ENCODE measurements around the gene HOOK2. TPM values are rescaled to one million over a fixed set of nuclear protein-coding genes. Genes with fewer than 3 reads are reported as not detected.

HOOK2 gene
- total RNA-seq, 3 donors from 2014 or later (not counting 1 experiment from before 2014, with no cell fraction given) = 13.3 to 15.3 (median 13.9) TPM

GRCh38 chr19:12772323-12772722 is 3.0 kb downstream of the HOOK2 start:
- Mint-ChIP-seq H3K27me3 (ENCODE audit: low read depth in 2 of 2) (no peaks in the 10 kb centered on the region), H3K4me3 (no peak overlapping the region), H3K36me3 (no peaks in the 10 kb centered on the region), H3K9me3 (no peaks in the 10 kb centered on the region), H3K27ac (no peak overlapping the region), H3K4me1 (peaks cover under 1 to 8% of the 10 kb centered on the region in 2 donors)
- intact Hi-C loops (cut with micrococcal nuclease) = no loop called here
- Histone ChIP-seq H3K27ac (ENCODE audit: low read length) (no peak overlapping the region), H3K36me3 (ENCODE audit: control insufficient read depth, insufficient read depth, low read length) (no peaks in the 10 kb centered on the region), H3K27me3 (ENCODE audit: control insufficient read depth, insufficient read depth, low read length) (no peaks in the 10 kb centered on the region), H3K4me1 (ENCODE audit: control insufficient read depth, insufficient read depth, low read length) (peaks cover 16% of the 10 kb centered on the region), H3K4me3 (ENCODE audit: low read length) (no peak overlapping the region), H3K9me3 (ENCODE audit: control insufficient read depth, insufficient read depth, low read length) (no peaks in the 10 kb centered on the region)
- WGBS (ENCODE audit: insufficient coverage) = 86% methylated on average over 4 of the region's 4 CpGs
- no peak for ATAC-seq
- TF ChIP-seq CTCF (IDR thresholded peaks at IDR 0.05) = no peak
- DNase-seq = no peak

GRCh38 chr19:12770922-12771321 is 4.4 kb downstream of the HOOK2 start:
- H3K27me3 ChIP-seq (ENCODE audit: control insufficient read depth, insufficient read depth, low read length) = no peaks in the 10 kb centered on the region
- DNase-seq (no peak), ATAC-seq (no peak)
- WGBS (ENCODE audit: insufficient coverage) = 98% methylated on average over 10 of the region's 13 CpGs
- H3K27ac ChIP-seq (ENCODE audit: low read length) = no peak overlapping the region
- H3K4me3 Mint-ChIP-seq = no peak overlapping the region
- no peak overlapping the region for H3K4me3 ChIP-seq (ENCODE audit: low read length)
- H3K9me3 Mint-ChIP-seq = no peaks in the 10 kb centered on the region
- H3K4me1 Mint-ChIP-seq = peaks cover 0 to 10% of the 10 kb centered on the region in 2 donors
- intact Hi-C loops (cut with micrococcal nuclease) = no loop called here
- no peaks in the 10 kb centered on the region for H3K36me3 ChIP-seq (ENCODE audit: control insufficient read depth, insufficient read depth, low read length)
- peaks cover 11% of the 10 kb centered on the region for H3K4me1 ChIP-seq (ENCODE audit: control insufficient read depth, insufficient read depth, low read length)
- H3K36me3 Mint-ChIP-seq = no peaks in the 10 kb centered on the region
- no peak for TF ChIP-seq CTCF (IDR thresholded peaks at IDR 0.05)
- no peaks in the 10 kb centered on the region for H3K27me3 Mint-ChIP-seq (ENCODE audit: low read depth in 2 of 2)
- H3K9me3 ChIP-seq (ENCODE audit: control insufficient read depth, insufficient read depth, low read length) = no peaks in the 10 kb centered on the region
- H3K27ac Mint-ChIP-seq = no peak overlapping the region

- Mint-ChIP-seq H3K4me3 (no peak overlapping the region), H3K27ac (no peak overlapping the region), H3K9me3 (no peaks in the 10 kb centered on the region), H3K4me1 (peaks cover 0 to 9% of the 10 kb centered on the region in 2 donors), H3K27me3 (ENCODE audit: low read depth in 2 of 2) (no peaks in the 10 kb centered on the region), H3K36me3 (no peaks in the 10 kb centered on the region)
- Histone ChIP-seq H3K36me3 (ENCODE audit: control insufficient read depth, insufficient read depth, low read length) (no peaks in the 10 kb centered on the region), H3K27me3 (ENCODE audit: control insufficient read depth, insufficient read depth, low read length) (no peaks in the 10 kb centered on the region), H3K9me3 (ENCODE audit: control insufficient read depth, insufficient read depth, low read length) (no peaks in the 10 kb centered on the region), H3K4me1 (ENCODE audit: control insufficient read depth, insufficient read depth, low read length) (peaks cover 7% of the 10 kb centered on the region), H3K27ac (ENCODE audit: low read length) (no peak overlapping the region), H3K4me3 (ENCODE audit: low read length) (no peak overlapping the region)
- intact Hi-C loops (cut with micrococcal nuclease) = no loop called here
- peak in 1 of 2 donors; percentile 78 for DNase-seq
- no peak for ATAC-seq
- 73% methylated on average over 37 of the region's 37 CpGs for WGBS (ENCODE audit: insufficient coverage)
- TF ChIP-seq CTCF (IDR thresholded peaks at IDR 0.05) = no peak
Measured at GRCh38 chr19:12769689-12770088, 5.7 kb downstream of the HOOK2 start.

GRCh38 chr19:12767666-12768065 is 7.7 kb downstream of the HOOK2 start:
- TF ChIP-seq CTCF (IDR thresholded peaks at IDR 0.05) = no peak
- DNase-seq (no peak), ATAC-seq (no peak)
- Mint-ChIP-seq H3K27ac (no peak overlapping the region), H3K36me3 (no peaks in the 10 kb centered on the region), H3K4me1 (peaks cover 0 to 6% of the 10 kb centered on the region in 2 donors), H3K4me3 (no peak overlapping the region), H3K27me3 (ENCODE audit: low read depth in 2 of 2) (no peaks in the 10 kb centered on the region), H3K9me3 (no peaks in the 10 kb centered on the region)
- Histone ChIP-seq H3K9me3 (ENCODE audit: control insufficient read depth, insufficient read depth, low read length) (no peaks in the 10 kb centered on the region), H3K4me3 (ENCODE audit: low read length) (no peak overlapping the region), H3K4me1 (ENCODE audit: control insufficient read depth, insufficient read depth, low read length) (peaks cover 6% of the 10 kb centered on the region), H3K36me3 (ENCODE audit: control insufficient read depth, insufficient read depth, low read length) (no peaks in the 10 kb centered on the region), H3K27me3 (ENCODE audit: control insufficient read depth, insufficient read depth, low read length) (no peaks in the 10 kb centered on the region), H3K27ac (ENCODE audit: low read length) (no peak overlapping the region)
- WGBS (ENCODE audit: insufficient coverage) = 94% methylated on average over 15 of the region's 15 CpGs
- intact Hi-C loops (cut with micrococcal nuclease) = no loop called here
